Fibroblast of lung (primary cell): ENCODE data around the gene ASB15. TPM values are rescaled to one million over a fixed set of nuclear protein-coding genes. Genes with fewer than 3 reads are reported as not detected.
A peak's percentile ranks its signal among the peaks of the same experiment; 100 is the strongest.

ENCODE experiments used
- DNase-seq, 2 donors: peaks; one replicate each; pipeline versions ENCODE4 v3.0.0 to v3.0.0-alpha.2; 2010; ENCODE audit warnings: low read depth in 2 of 2
- H2AFZ ChIP-seq: 2 replicates; pipeline ENCODE4 v1.5.1; 2012; ENCODE audit warnings: low read length, control low read depth, inconsistent platforms
- H3K27ac ChIP-seq: 2 replicates; pipeline ENCODE4 v1.5.1; 2011; ENCODE audit warnings: low read length, control low read depth; ENCODE audit not compliant: insufficient read depth
- H3K27me3 ChIP-seq: 2 replicates; pipeline ENCODE4 v1.5.1; 2011; ENCODE audit warnings: mild to moderate bottlenecking, low read length; ENCODE audit not compliant: control insufficient read depth, insufficient read depth
- H3K36me3 ChIP-seq: 2 replicates; pipeline ENCODE4 v1.5.1; 2011; ENCODE audit warnings: low read length; ENCODE audit not compliant: control insufficient read depth, insufficient read depth
- H3K4me1 ChIP-seq: 2 replicates; pipeline ENCODE4 v1.5.1; 2011; ENCODE audit warnings: low read length; ENCODE audit not compliant: control insufficient read depth, insufficient read depth; ENCODE audit errors: extremely low read depth
- H3K4me2 ChIP-seq: 2 replicates; pipeline ENCODE4 v1.5.1; 2011; ENCODE audit warnings: low read length, control low read depth; ENCODE audit not compliant: insufficient read depth; ENCODE audit errors: extremely low read depth
- H3K4me3 ChIP-seq, 4 experiments: fragments of 200-600 bp in 1 of 4; sonication (generic) in 1 of 4; replicated peaks in 1 of 4; 2 replicates each; pipeline ENCODE4 v1.5.1; 2011 to 2016; ENCODE audit warnings: low read length in 4 of 4, low read depth in 3 of 4, mild to moderate bottlenecking in 3 of 4, control low read depth in 2 of 4, inconsistent platforms in 1 of 4, mixed read lengths in 1 of 4; ENCODE audit not compliant: insufficient read depth in 1 of 4; ENCODE audit errors: control extremely low read depth in 1 of 4
- H3K79me2 ChIP-seq: 2 replicates; pipeline ENCODE4 v1.5.1; 2012; ENCODE audit warnings: mild to moderate bottlenecking, low read length, inconsistent platforms; ENCODE audit not compliant: control insufficient read depth, insufficient read depth
- H3K9ac ChIP-seq: 2 replicates; pipeline ENCODE4 v1.5.1; 2011; ENCODE audit warnings: mild to moderate bottlenecking, low read length, control low read depth; ENCODE audit not compliant: insufficient read depth
- H3K9me3 ChIP-seq: 2 replicates; pipeline ENCODE4 v1.5.1; 2012; ENCODE audit warnings: low read depth, low read length; ENCODE audit not compliant: control insufficient read depth, insufficient read depth
- H4K20me1 ChIP-seq: 2 replicates; pipeline ENCODE4 v1.5.1; 2011; ENCODE audit warnings: low read length; ENCODE audit not compliant: control insufficient read depth, insufficient read depth; ENCODE audit errors: extremely low read depth
- CTCF ChIP-seq, 2 donors: IDR thresholded peaks in 1 of 2; conservative IDR thresholded peaks in 1 of 2; 1 replicate in 1 of 2; 2 replicates in 1 of 2; pipeline ENCODE4 v1.5.1; 2011 to 2012; ENCODE audit warnings: low read length in 2 of 2, control low read depth in 1 of 2, inconsistent platforms in 1 of 2, low read depth in 1 of 2, mild to moderate bottlenecking in 1 of 2
- EZH2 ChIP-seq: IDR thresholded peaks from 2 replicates; pipeline ENCODE4 v1.5.1; 2012; ENCODE audit warnings: low read length, control low read depth, mild to moderate bottlenecking; ENCODE audit errors: missing control alignments
- polyA plus RNA-seq, 2 donors: library from polyadenylated mRNA; depleted of rRNA in 1 of 2; stranded (reverse) in 1 of 2; unstranded in 1 of 2; fragments of >200 nt; gene quantifications; 2 replicates each; pipeline ENCODE4 v1.2.1, GENCODE V29; 2011 to 2012; ENCODE audit warnings: missing spikeins in 1 of 2
- total RNA-seq: library from RNA; depleted of rRNA; stranded (reverse); fragments of >200 nt; gene quantifications from 2 replicates; pipeline ENCODE4 v1.2.1, GENCODE V29; 2014

Gene ASB15
- total and polyA plus RNA-seq, 2 donors (not counting 1 experiment from before 2014, with no cell fraction given): not detected

DNA sequence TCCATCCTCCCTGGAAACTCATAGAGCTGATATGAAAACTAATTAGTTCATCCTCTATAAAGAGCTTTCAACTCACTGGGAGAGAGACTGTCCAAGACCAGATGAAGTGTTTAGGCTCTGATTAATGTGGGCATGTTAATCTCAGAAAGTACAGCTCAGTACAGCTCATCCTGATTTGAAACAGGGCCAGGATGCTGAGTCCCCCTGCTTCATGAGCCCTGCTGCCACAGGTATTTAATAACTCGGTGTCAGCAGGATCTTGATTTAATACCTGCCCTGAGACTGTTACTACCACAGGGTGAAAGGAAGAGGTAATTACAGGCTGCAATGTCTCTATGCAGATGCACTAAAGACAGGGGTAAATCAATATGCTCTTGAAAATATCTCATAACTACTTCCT is 64.9 kb downstream of the ASB15 start:
- no peaks in the 10 kb centered on the region for H3K36me3 ChIP-seq
- DNase-seq: peak in 1 of 2 donors; percentile 7
- H3K4me3 ChIP-seq: no peak overlapping the region
- no peaks in the 10 kb centered on the region for H3K4me1 ChIP-seq
- H3K4me2 ChIP-seq: no peak overlapping the region
- no peak overlapping the region for H3K9ac ChIP-seq
- no peaks in the 10 kb centered on the region for H3K27me3 ChIP-seq
- TF ChIP-seq CTCF (conservative IDR thresholded peaks at IDR 0.05 in 1 of 2, IDR thresholded peaks at IDR 0.05 in 1 of 2; ENCODE audit: low read depth in 1 of 2, low read length in 2 of 2) (no peak), EZH2 (no peak)
- no peaks in the 10 kb centered on the region for H4K20me1 ChIP-seq
- H3K79me2 ChIP-seq: no peaks in the 10 kb centered on the region
- H3K27ac ChIP-seq: no peak overlapping the region
- no peaks in the 10 kb centered on the region for H3K9me3 ChIP-seq
- no peak overlapping the region for H2AFZ ChIP-seq

GRCh38 chr7:123669485-123669884 is 67.9 kb downstream of the ASB15 start:
- no peak for DNase-seq
- Histone ChIP-seq H3K27me3 (no peaks in the 10 kb centered on the region), H3K9me3 (no peaks in the 10 kb centered on the region), H3K4me3 (no peak overlapping the region), H2AFZ (no peak overlapping the region), H3K36me3 (no peaks in the 10 kb centered on the region), H3K27ac (no peak overlapping the region), H3K79me2 (no peaks in the 10 kb centered on the region), H4K20me1 (no peaks in the 10 kb centered on the region), H3K4me1 (no peaks in the 10 kb centered on the region), H3K4me2 (no peak overlapping the region), H3K9ac (no peak overlapping the region)
- TF ChIP-seq EZH2 (no peak), CTCF (conservative IDR thresholded peaks at IDR 0.05 in 1 of 2, IDR thresholded peaks at IDR 0.05 in 1 of 2; ENCODE audit: low read depth in 1 of 2, low read length in 2 of 2) (no peak)

GRCh38 chr7:123673137-123673732 is 71.6 kb downstream of the ASB15 start:
- H3K9me3 ChIP-seq: no peaks in the 10 kb centered on the region
- peaks cover 2% of the 10 kb centered on the region for H3K4me1 ChIP-seq
- TF ChIP-seq EZH2 (no peak), CTCF (conservative IDR thresholded peaks at IDR 0.05 in 1 of 2, IDR thresholded peaks at IDR 0.05 in 1 of 2; ENCODE audit: low read depth in 1 of 2, low read length in 2 of 2) (no peak)
- no peak overlapping the region for H3K27ac ChIP-seq
- no peak overlapping the region for H2AFZ ChIP-seq
- DNase-seq: no peak
- H3K36me3 ChIP-seq: no peaks in the 10 kb centered on the region
- no peak overlapping the region for H3K4me3 ChIP-seq
- H3K79me2 ChIP-seq: no peaks in the 10 kb centered on the region
- H3K9ac ChIP-seq: no peak overlapping the region
- H3K27me3 ChIP-seq: no peaks in the 10 kb centered on the region
- no peak overlapping the region for H3K4me2 ChIP-seq
- no peaks in the 10 kb centered on the region for H4K20me1 ChIP-seq
